Panc1 (cell line): ENCODE data around the gene PSMA7. TPM values are rescaled to one million over a fixed set of nuclear protein-coding genes. Genes with fewer than 3 reads are reported as not detected.

ENCODE experiments used
- ATAC-seq: fragments of 200-7000 bp; cut with Tn5 transposase; 2 replicates; pipeline ENCODE4 v1.9.1; 2020; ENCODE audit warnings: mild to moderate bottlenecking, moderate library complexity
- BruUV-seq: library from RNA; stranded (reverse); fragments of 400-500 nt; replicated peaks from 2 replicates; lab custom pipeline; 2021; lab: Mats Ljungman, UMichigan
- CTCF ChIA-PET: fragments of 300-600 bp; sonication (Branson Sonifier 250); formaldehyde crosslinking; loops from one replicate; lab custom pipeline; 2022; ENCODE audit warnings: antibody characterized with exemption; lab: Charles Lee
- POLR2A ChIA-PET: fragments of 300-600 bp; sonication (Branson Sonifier 250); formaldehyde crosslinking; loops from one replicate; lab custom pipeline; 2022; ENCODE audit warnings: antibody characterized with exemption; lab: Charles Lee
- DNase-seq: peaks from one replicate; pipeline ENCODE4 v3.0.0-alpha.2; 2010; ENCODE audit warnings: low read depth, low spot score
- H3K27ac ChIP-seq: 2 replicates; pipeline ENCODE4 v1.5.1; 2011; ENCODE audit warnings: mild to moderate bottlenecking, low read length, inconsistent platforms
- H3K27me3 ChIP-seq: fragments of 200-500 bp; sonication (Bioruptor generic); 2 replicates; pipeline ENCODE4 v1.6.0; 2014; ENCODE audit warnings: low read length, inconsistent platforms; ENCODE audit not compliant: control insufficient read depth, insufficient read depth
- H3K36me3 ChIP-seq: fragments of 200-500 bp; sonication (Bioruptor generic); 2 replicates; pipeline ENCODE4 v1.5.1; 2014; ENCODE audit warnings: inconsistent platforms, mild to moderate bottlenecking, low read length, moderate library complexity; ENCODE audit not compliant: control insufficient read depth, insufficient read depth
- H3K4me1 ChIP-seq: 2 replicates; pipeline ENCODE4 v1.5.1; 2011; ENCODE audit warnings: inconsistent platforms, mild to moderate bottlenecking, low read length, moderate library complexity; ENCODE audit not compliant: control insufficient read depth, insufficient read depth
- H3K4me3 ChIP-seq, 2 experiments: 2 replicates each; pipeline ENCODE4 v1.5.1; 2011 to 2012; ENCODE audit warnings: low read depth in 2 of 2, low read length in 2 of 2, mild to moderate bottlenecking in 2 of 2, inconsistent platforms in 1 of 2, moderate library complexity in 1 of 2
- H3K9me3 ChIP-seq: fragments of 200-500 bp; sonication (Bioruptor generic); 2 replicates; pipeline ENCODE4 v1.5.1; 2014; ENCODE audit warnings: low read depth, mild to moderate bottlenecking, inconsistent platforms, low read length, moderate library complexity; ENCODE audit not compliant: control insufficient read depth, insufficient read depth
- POLR2AphosphoS5 ChIP-seq: IDR thresholded peaks from 2 replicates; pipeline ENCODE4 v1.6.1; 2012; ENCODE audit warnings: mild to moderate bottlenecking, low read depth, low read length, moderate library complexity
- SIN3A ChIP-seq: IDR thresholded peaks from 2 replicates; pipeline ENCODE4 v1.6.1; 2012; ENCODE audit warnings: low read depth, mild to moderate bottlenecking, low read length, moderate library complexity, borderline replicate concordance; ENCODE audit not compliant: insufficient read depth
- TCF7L2 ChIP-seq: IDR thresholded peaks from 2 replicates; pipeline ENCODE4 v1.6.1; 2011; ENCODE audit warnings: mild to moderate bottlenecking, low read depth, low read length, inconsistent platforms
- in situ Hi-C: cut with HindIII; loops from 2 replicates; pipeline ENCODE4 v1.10.0; 2016; ENCODE audit warnings: low sequenced_read_pairs, low pct_unique_long_range_greater_than_20kb
- intact Hi-C: fragments of 100-400 bp; cut with micrococcal nuclease; formaldehyde crosslinking; loops from one replicate; pipeline ENCODE4 v1.10.0; 2022; ENCODE audit not compliant: unreplicated experiment
- total RNA-seq: library from RNA; stranded (reverse); gene quantifications from one replicate; pipeline ENCODE4 v1.2.1, GENCODE V29; 2021; ENCODE audit not compliant: unreplicated experiment
- TF ChIP-seq, protein P1 (sequence below): fragments of 450-650 bp; IDR thresholded peaks from 2 replicates; pipeline ENCODE4 v1.5.1; 2017; ENCODE audit warnings: mild to moderate bottlenecking
- TF ChIP-seq, protein P2 (sequence below), 2 experiments: IDR thresholded peaks; 2 replicates each; pipeline ENCODE4 v1.6.1; 2011 to 2012; ENCODE audit warnings: low read depth in 2 of 2, control low read depth in 1 of 2, low read length in 1 of 2, mild to moderate bottlenecking in 1 of 2, moderate library complexity in 1 of 2; ENCODE audit not compliant: insufficient read depth in 1 of 2

PSMA7 gene
- total RNA-seq, 1 experiment from 2014 or later: 402 TPM

- Histone ChIP-seq H3K4me1 (peaks cover 17% of the 10 kb centered on the region), H3K27me3 (no peaks in the 10 kb centered on the region), H3K36me3 (no peaks in the 10 kb centered on the region), H3K9me3 (no peaks in the 10 kb centered on the region), H3K4me3 (no peak overlapping the region), H3K27ac (no peak overlapping the region)
- intact Hi-C loops (no loop called here), in situ Hi-C loops (no loop called here)
- CTCF ChIA-PET: no interaction called here
- TF ChIP-seq POLR2AphosphoS5 (no peak), SIN3A (no peak)
- POLR2A ChIA-PET: no interaction called here
- DNase-seq (no peak), ATAC-seq (no peak)
- BruUV-seq: no TSS peak
Observed at GRCh38 chr20:62157387-62158087, 14.3 kb upstream of the PSMA7 start.

GRCh38 chr20:62156592-62157386 is 13.6 kb upstream of the PSMA7 start:
- H3K27me3 ChIP-seq: no peaks in the 10 kb centered on the region
- ChIA-PET CTCF (interaction anchor here (0.7 to 0.9 kb wide), 2 partner anchors 89 to 146 kb away, joined by 3 read pairs; no protein-coding TSS in a partner anchor), POLR2A (no interaction called here)
- ATAC-seq (peak; percentile 82), DNase-seq (no peak)
- intact Hi-C loops (no loop called here), in situ Hi-C loops (no loop called here)
- H3K36me3 ChIP-seq: no peaks in the 10 kb centered on the region
- no peaks in the 10 kb centered on the region for H3K9me3 ChIP-seq
- peaks cover 17% of the 10 kb centered on the region for H3K4me1 ChIP-seq
- no peak overlapping the region for H3K27ac ChIP-seq
- TF ChIP-seq, protein P1, sequence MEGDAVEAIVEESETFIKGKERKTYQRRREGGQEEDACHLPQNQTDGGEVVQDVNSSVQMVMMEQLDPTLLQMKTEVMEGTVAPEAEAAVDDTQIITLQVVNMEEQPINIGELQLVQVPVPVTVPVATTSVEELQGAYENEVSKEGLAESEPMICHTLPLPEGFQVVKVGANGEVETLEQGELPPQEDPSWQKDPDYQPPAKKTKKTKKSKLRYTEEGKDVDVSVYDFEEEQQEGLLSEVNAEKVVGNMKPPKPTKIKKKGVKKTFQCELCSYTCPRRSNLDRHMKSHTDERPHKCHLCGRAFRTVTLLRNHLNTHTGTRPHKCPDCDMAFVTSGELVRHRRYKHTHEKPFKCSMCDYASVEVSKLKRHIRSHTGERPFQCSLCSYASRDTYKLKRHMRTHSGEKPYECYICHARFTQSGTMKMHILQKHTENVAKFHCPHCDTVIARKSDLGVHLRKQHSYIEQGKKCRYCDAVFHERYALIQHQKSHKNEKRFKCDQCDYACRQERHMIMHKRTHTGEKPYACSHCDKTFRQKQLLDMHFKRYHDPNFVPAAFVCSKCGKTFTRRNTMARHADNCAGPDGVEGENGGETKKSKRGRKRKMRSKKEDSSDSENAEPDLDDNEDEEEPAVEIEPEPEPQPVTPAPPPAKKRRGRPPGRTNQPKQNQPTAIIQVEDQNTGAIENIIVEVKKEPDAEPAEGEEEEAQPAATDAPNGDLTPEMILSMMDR: peak; percentile 92
- no peak for TF ChIP-seq POLR2AphosphoS5
- TF ChIP-seq, protein P2, sequence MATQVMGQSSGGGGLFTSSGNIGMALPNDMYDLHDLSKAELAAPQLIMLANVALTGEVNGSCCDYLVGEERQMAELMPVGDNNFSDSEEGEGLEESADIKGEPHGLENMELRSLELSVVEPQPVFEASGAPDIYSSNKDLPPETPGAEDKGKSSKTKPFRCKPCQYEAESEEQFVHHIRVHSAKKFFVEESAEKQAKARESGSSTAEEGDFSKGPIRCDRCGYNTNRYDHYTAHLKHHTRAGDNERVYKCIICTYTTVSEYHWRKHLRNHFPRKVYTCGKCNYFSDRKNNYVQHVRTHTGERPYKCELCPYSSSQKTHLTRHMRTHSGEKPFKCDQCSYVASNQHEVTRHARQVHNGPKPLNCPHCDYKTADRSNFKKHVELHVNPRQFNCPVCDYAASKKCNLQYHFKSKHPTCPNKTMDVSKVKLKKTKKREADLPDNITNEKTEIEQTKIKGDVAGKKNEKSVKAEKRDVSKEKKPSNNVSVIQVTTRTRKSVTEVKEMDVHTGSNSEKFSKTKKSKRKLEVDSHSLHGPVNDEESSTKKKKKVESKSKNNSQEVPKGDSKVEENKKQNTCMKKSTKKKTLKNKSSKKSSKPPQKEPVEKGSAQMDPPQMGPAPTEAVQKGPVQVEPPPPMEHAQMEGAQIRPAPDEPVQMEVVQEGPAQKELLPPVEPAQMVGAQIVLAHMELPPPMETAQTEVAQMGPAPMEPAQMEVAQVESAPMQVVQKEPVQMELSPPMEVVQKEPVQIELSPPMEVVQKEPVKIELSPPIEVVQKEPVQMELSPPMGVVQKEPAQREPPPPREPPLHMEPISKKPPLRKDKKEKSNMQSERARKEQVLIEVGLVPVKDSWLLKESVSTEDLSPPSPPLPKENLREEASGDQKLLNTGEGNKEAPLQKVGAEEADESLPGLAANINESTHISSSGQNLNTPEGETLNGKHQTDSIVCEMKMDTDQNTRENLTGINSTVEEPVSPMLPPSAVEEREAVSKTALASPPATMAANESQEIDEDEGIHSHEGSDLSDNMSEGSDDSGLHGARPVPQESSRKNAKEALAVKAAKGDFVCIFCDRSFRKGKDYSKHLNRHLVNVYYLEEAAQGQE (IDR thresholded peaks at IDR 0.05; ENCODE audit: insufficient read depth in 1 of 2, low read depth in 2 of 2, low read length in 1 of 2): no peak
- BruUV-seq: no TSS peak
- H3K4me3 ChIP-seq: no peak overlapping the region

DNA sequence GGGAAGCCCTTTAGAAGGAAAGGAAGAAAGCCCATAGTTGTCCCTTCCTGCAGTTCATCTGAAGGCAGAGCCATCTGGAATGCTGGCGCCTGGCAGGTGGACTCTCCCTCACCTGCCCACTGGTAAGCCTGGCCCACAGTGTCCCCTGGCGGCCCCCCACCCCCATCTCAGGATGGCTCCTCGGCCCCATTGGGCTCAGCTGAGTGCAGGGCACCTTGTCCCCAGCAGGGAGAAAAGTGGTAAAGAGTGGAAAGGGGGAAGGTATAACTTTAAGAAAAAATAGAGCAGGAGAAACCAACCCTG is 13.0 kb upstream of the PSMA7 start:
- CTCF ChIA-PET: interaction anchor here (0.9 kb wide), 1 partner anchor 145 kb away, joined by 3 read pairs; no protein-coding TSS in a partner anchor
- H3K9me3 ChIP-seq: no peaks in the 10 kb centered on the region
- peaks cover 17% of the 10 kb centered on the region for H3K4me1 ChIP-seq
- TF ChIP-seq, protein P1: no peak
- TF ChIP-seq, protein P2 (IDR thresholded peaks at IDR 0.05; ENCODE audit: insufficient read depth in 1 of 2, low read depth in 2 of 2, low read length in 1 of 2): no peak
- no peak for TF ChIP-seq TCF7L2
- TF ChIP-seq SIN3A: no peak
- TF ChIP-seq POLR2AphosphoS5: no peak
- H3K4me3 ChIP-seq: no peak overlapping the region
- H3K27me3 ChIP-seq: no peaks in the 10 kb centered on the region
- no peak for DNase-seq
- POLR2A ChIA-PET: no interaction called here
- intact Hi-C loops (no loop called here), in situ Hi-C loops (no loop called here)
- no peak overlapping the region for H3K27ac ChIP-seq
- no TSS peak for BruUV-seq
- no peaks in the 10 kb centered on the region for H3K36me3 ChIP-seq
- peak; percentile 3; the same call in 1 of the 2 replicates for ATAC-seq
